Glomerular endothelial cell (primary cell): ENCODE measurements around the gene COPS4. TPM values are rescaled to one million over a fixed set of nuclear protein-coding genes. Genes with fewer than 3 reads are reported as not detected.
"Not testable (repeated sequence)": the region's sequence is repeated elsewhere in the genome, so short reads cannot be mapped to it uniquely, and the experiment has no call there.

Experiments
- DNase-seq: peaks from one replicate; pipeline ENCODE4 v3.0.0-alpha.2; 2011; ENCODE audit warnings: low read depth, low spot score; ENCODE audit errors: extremely low read depth
- total RNA-seq: library from RNA; depleted of rRNA; stranded (reverse); fragments of >200 nt; gene quantifications from 2 replicates; pipeline ENCODE4 v1.2.3, GENCODE V29; 2015

COPS4 gene
- 43.5 and 65.9 TPM in 2 replicates for total RNA-seq

- DNase-seq, result peak; percentile 99
These were observed at the start of gene COPS4 for GRCh38 chr4:83034630-83035494. Gene COPS4 (plus strand): TSS chr4:83035183. CDS start chr4:83035225, 42 bp downstream.

- DNase-seq, result not testable (repeated sequence)
These were observed 47.5 kb upstream of the COPS4 start for GRCh38 chr4:82987519-82987918.

- DNase-seq, result no peak
These were observed 46.6 kb upstream of the COPS4 start for GRCh38 chr4:82988323-82988832.

GRCh38 chr4:82989575-82990429 lies 45.2 kb upstream of the COPS4 start:
- no peak for DNase-seq

- DNase-seq, result no peak
These were observed 40.1 kb upstream of the COPS4 start for GRCh38 chr4:82994834-82995233.

GRCh38 chr4:82998898-82999297 lies 36.1 kb upstream of the COPS4 start:
- DNase-seq, result no peak

- DNase-seq, result no peak
These were observed 32.7 kb upstream of the COPS4 start for GRCh38 chr4:83002329-83002728.

- not testable (repeated sequence) for DNase-seq
These were observed 31.8 kb upstream of the COPS4 start for GRCh38 chr4:83003044-83003791.

- no peak for DNase-seq
These were observed 25.5 kb upstream of the COPS4 start for GRCh38 chr4:83009529-83009928.

- no peak for DNase-seq
These were observed 24.9 kb upstream of the COPS4 start for GRCh38 chr4:83010111-83010521.

- no peak for DNase-seq
These were observed 24.3 kb upstream of the COPS4 start, which contains the start of gene LIN54 for GRCh38 chr4:83010522-83011318. Gene LIN54 (minus strand): TSS chr4:83010823. CDS start chr4:82984844, 25,979 bp downstream.

- no peak for DNase-seq
These were observed 23.2 kb upstream of the COPS4 start for GRCh38 chr4:83011689-83012199.

GRCh38 chr4:83012200-83012686 lies 22.7 kb upstream of the COPS4 start:
- DNase-seq, result no peak

GRCh38 chr4:83012687-83013419 lies 22.1 kb upstream of the COPS4 start:
- DNase-seq, result peak; percentile 85

- no peak for DNase-seq
These were observed 21.5 kb upstream of the COPS4 start for GRCh38 chr4:83013420-83013867.

GRCh38 chr4:83013902-83014301 lies 21.1 kb upstream of the COPS4 start:
- no peak for DNase-seq

- DNase-seq, result no peak
These were observed 15.0 kb upstream of the COPS4 start for GRCh38 chr4:83019794-83020494.
